H1 (cell line): ENCODE results near the gene SLC16A11. TPM values are rescaled to one million over a fixed set of nuclear protein-coding genes. Genes with fewer than 3 reads are reported as not detected.

ENCODE experiments used
- ASH2L ChIP-seq: fragments of 200-600, 300-600 bp; sonication (generic); IDR thresholded peaks from one replicate; pipeline ENCODE4 v1.7.1; 2017; ENCODE audit warnings: low read length
- CBX8 ChIP-seq: fragments of 300-800, 300-1000 bp; sonication (generic); IDR thresholded peaks from 2 replicates; pipeline ENCODE4 v1.7.1; 2016; ENCODE audit warnings: low read depth, low read length, borderline replicate concordance
- CHD1 ChIP-seq: IDR thresholded peaks from 2 replicates; pipeline ENCODE4 v1.6.1; 2012; ENCODE audit warnings: low read depth, low read length, improper control_type of control experiment
- EZH2 ChIP-seq: fragments of 200-600 bp; sonication (generic); IDR thresholded peaks from 2 replicates; pipeline ENCODE4 v1.7.1; 2012; ENCODE audit warnings: low read depth, mild to moderate bottlenecking, moderate library complexity, low read length, inconsistent platforms; ENCODE audit not compliant: severe bottlenecking
- NRF1 ChIP-seq: IDR thresholded peaks from 2 replicates; pipeline ENCODE4 v1.6.1; 2011; ENCODE audit warnings: mild to moderate bottlenecking, low read depth, low read length, improper control_type of control experiment
- PHF8 ChIP-seq: fragments of 200-600 bp; sonication (generic); conservative IDR thresholded peaks from 2 replicates; pipeline ENCODE4 v1.7.1; 2012; ENCODE audit warnings: low read depth, mild to moderate bottlenecking, inconsistent platforms, low read length, moderate library complexity
- polyA plus RNA-seq, 7 experiments: library from polyadenylated mRNA; depleted of rRNA in 3 of 7; stranded (reverse) in 5 of 7; unstranded in 2 of 7; fragments of >200 nt in 5 of 7; fragments of 200-250 nt in 2 of 7; gene quantifications; 1 replicate in 5 of 7; 2 replicates in 1 of 7; 4 replicates in 1 of 7; pipeline versions ENCODE4 v1.2.1 to v1.2.3, GENCODE V29; 2011 to 2013; ENCODE audit warnings: missing spikeins in 2 of 7, mixed read lengths in 2 of 7
- total RNA-seq: library from RNA; stranded (reverse); fragmentation: NEBNext Ultra II Directional; extraction: Animal tissue kit (Norgen Biotek cat#: 25700); gene quantifications from 2 replicates; pipeline ENCODE4 v1.2.1, GENCODE V29; 2021
- TF ChIP-seq, protein P1 (sequence below): IDR thresholded peaks from 2 replicates; pipeline ENCODE4 v1.6.1; 2012; ENCODE audit warnings: inconsistent platforms

Gene SLC16A11
- total and polyA plus RNA-seq, 2 of the 8 experiments (the other 6 are each of a cell fraction or from before 2014, with no cell fraction given): 0.35 to 0.39 TPM

DNA sequence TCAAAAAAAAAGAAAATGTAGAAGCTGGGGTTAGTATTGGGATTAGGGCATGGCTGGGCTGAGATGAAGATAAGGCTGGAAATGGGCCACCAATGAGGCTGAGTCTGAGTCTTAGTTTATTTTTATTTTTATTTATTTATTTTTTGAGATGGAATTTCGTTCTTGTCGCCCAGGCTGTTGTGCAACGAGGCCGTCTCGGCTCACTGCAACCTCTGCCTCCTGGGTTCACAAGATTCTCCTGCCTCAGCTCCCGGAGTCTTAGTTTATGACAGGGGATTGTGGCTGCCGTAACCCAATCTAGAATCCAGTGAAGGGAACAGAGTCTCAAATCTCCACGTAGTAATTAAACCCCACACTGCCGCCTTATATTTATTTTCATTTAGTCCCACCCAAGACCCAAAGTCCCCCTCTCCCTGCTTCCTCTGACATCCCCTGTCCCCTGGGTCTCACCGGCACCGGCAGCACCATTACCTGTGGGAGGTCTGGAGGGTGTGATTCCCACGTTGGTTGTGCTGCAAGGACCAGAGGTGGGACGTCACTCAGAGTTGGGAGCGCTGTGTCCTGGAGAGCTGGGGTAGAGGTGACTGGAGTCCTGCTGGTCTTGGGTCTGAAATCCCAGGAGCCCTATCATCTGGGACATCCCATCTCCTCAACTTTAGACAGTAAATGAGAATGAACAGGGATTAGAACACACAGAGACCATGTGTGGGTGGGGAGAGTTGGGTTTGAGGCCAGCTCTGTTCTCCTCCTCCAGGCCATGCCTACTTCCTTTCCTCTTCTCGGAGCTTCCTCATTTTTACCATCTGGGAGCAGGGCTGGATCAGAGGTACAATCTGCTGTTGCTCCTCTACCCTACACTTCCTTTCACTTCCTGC is 35.9 kb upstream of the SLC16A11 start, which contains the start of gene CLEC10A (continued):
- TF ChIP-seq CBX8: no peak
- no peak for TF ChIP-seq PHF8
- no peak for TF ChIP-seq NRF1
- TF ChIP-seq ASH2L: no peak
- TF ChIP-seq, protein P1, sequence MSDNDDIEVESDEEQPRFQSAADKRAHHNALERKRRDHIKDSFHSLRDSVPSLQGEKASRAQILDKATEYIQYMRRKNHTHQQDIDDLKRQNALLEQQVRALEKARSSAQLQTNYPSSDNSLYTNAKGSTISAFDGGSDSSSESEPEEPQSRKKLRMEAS: no peak
- TF ChIP-seq CHD1: no peak
- TF ChIP-seq EZH2: no peak
